K562 (cell line): ENCODE measurements around the gene PRSS57. TPM values are rescaled to one million over a fixed set of nuclear protein-coding genes. Genes with fewer than 3 reads are reported as not detected.

Source experiments
- ATF1 ChIP-seq, 2 experiments: fragments of 450-650 bp in 1 of 2; IDR thresholded peaks; 2 replicates each; pipeline ENCODE4 v1.6.1; 2016; ENCODE audit warnings: missing compliant biosample characterization in 1 of 2, missing genetic modification characterization in 1 of 2
- BCLAF1 ChIP-seq, 2 experiments: fragments of 450-650 bp in 1 of 2; IDR thresholded peaks; 2 replicates each; pipeline ENCODE4 v1.6.1; 2011 to 2017; ENCODE audit warnings: low read depth in 2 of 2, antibody characterized with exemption in 1 of 2, borderline replicate concordance in 1 of 2, low read length in 1 of 2, mild to moderate bottlenecking in 1 of 2, mixed read lengths in 1 of 2; ENCODE audit not compliant: control insufficient read depth in 1 of 2
- CEBPG ChIP-seq, 3 experiments: fragments of 200-800 bp in 1 of 3; sonication (Bioruptor generic) in 1 of 3; sonication (generic) in 1 of 3; formaldehyde crosslinking in 1 of 3; IDR thresholded peaks in 2 of 3; conservative IDR thresholded peaks in 1 of 3; 2 replicates each; pipeline versions ENCODE4 v1.6.1 to v1.8.0; 2016 to 2022; ENCODE audit warnings: missing compliant biosample characterization in 2 of 3, missing genetic modification characterization in 2 of 3, mild to moderate bottlenecking in 1 of 3, missing genetic modification reagents in 1 of 3
- COPS2 ChIP-seq: fragments of 450-650 bp; conservative IDR thresholded peaks from 2 replicates; pipeline ENCODE4 v1.6.1; 2016; ENCODE audit warnings: mild to moderate bottlenecking, moderate library complexity
- E2F4 ChIP-seq: sonication (generic); formaldehyde crosslinking; IDR thresholded peaks from 2 replicates; pipeline ENCODE4 v1.8.0; 2022; ENCODE audit warnings: mild to moderate bottlenecking, low read depth, missing genetic modification reagents
- ETS2 ChIP-seq: IDR thresholded peaks from 2 replicates; pipeline ENCODE4 v1.6.1; 2016; ENCODE audit warnings: borderline replicate concordance, missing genetic modification characterization, mild to moderate bottlenecking, moderate library complexity, missing compliant biosample characterization; ENCODE audit not compliant: poor library complexity, severe bottlenecking
- NFE2 ChIP-seq: IDR thresholded peaks from 2 replicates; pipeline ENCODE4 v1.6.1; 2014; ENCODE audit warnings: antibody characterized with exemption, low read depth
- NR2F6 ChIP-seq: fragments of 450-650 bp; formaldehyde crosslinking; IDR thresholded peaks from 2 replicates; pipeline ENCODE4 v1.4.0; 2020; ENCODE audit warnings: mild to moderate bottlenecking
- PTBP1 ChIP-seq: fragments of 200-400 bp; formaldehyde crosslinking; IDR thresholded peaks from 2 replicates; pipeline ENCODE4 v1.6.1; 2017; ENCODE audit warnings: low read depth, low read length
- PTTG1 ChIP-seq: fragments of 450-650 bp; IDR thresholded peaks from 2 replicates; pipeline ENCODE4 v1.6.1; 2016; ENCODE audit warnings: low read depth, mild to moderate bottlenecking, missing genetic modification characterization, missing compliant biosample characterization
- RB1 ChIP-seq: fragments of 450-650 bp; IDR thresholded peaks from 2 replicates; pipeline ENCODE4 v1.6.1; 2017; ENCODE audit warnings: low read depth, mild to moderate bottlenecking
- RBBP5 ChIP-seq: fragments of 200-600 bp; sonication (generic); IDR thresholded peaks from 2 replicates; pipeline ENCODE4 v1.6.1; 2012; ENCODE audit warnings: borderline replicate concordance, mild to moderate bottlenecking, low read length, control low read depth, inconsistent platforms; ENCODE audit not compliant: insufficient read depth, poor library complexity, severe bottlenecking
- SIN3B ChIP-seq: fragments of 450-650 bp; IDR thresholded peaks from 2 replicates; pipeline ENCODE4 v1.6.1; 2017; ENCODE audit warnings: low read depth, mild to moderate bottlenecking, moderate library complexity
- STAT5A ChIP-seq: IDR thresholded peaks from 2 replicates; pipeline ENCODE4 v1.6.1; 2012; ENCODE audit warnings: low read length, inconsistent platforms, borderline replicate concordance
- TEAD4 ChIP-seq, 2 experiments: sonication (generic) in 1 of 2; formaldehyde crosslinking in 1 of 2; IDR thresholded peaks; 2 replicates each; pipeline versions ENCODE4 v1.6.1 to v1.8.0; 2012 to 2022; ENCODE audit warnings: borderline replicate concordance in 1 of 2, inconsistent platforms in 1 of 2, low read length in 1 of 2, mild to moderate bottlenecking in 1 of 2, missing genetic modification reagents in 1 of 2
- XRCC3 ChIP-seq: fragments of 450-650 bp; IDR thresholded peaks from 2 replicates; pipeline ENCODE4 v1.6.1; 2017; ENCODE audit warnings: mild to moderate bottlenecking, moderate library complexity
- ZNF217 ChIP-seq: sonication (generic); formaldehyde crosslinking; IDR thresholded peaks from 2 replicates; pipeline ENCODE4 v1.8.0; 2022; ENCODE audit warnings: mild to moderate bottlenecking, missing genetic modification reagents
- ZNF280B ChIP-seq: fragments of 250-450 bp; sonication (Bioruptor Pico); IDR thresholded peaks from 2 replicates; pipeline ENCODE4 v1.5.1; 2021; ENCODE audit warnings: mild to moderate bottlenecking
- ZNF584 ChIP-seq: fragments of 200-800 bp; sonication (Bioruptor generic); IDR thresholded peaks from 2 replicates; pipeline ENCODE4 v1.6.1; 2016; ENCODE audit warnings: low read depth, mild to moderate bottlenecking, missing genetic modification characterization, missing compliant biosample characterization
- ZNF699 ChIP-seq: fragments of 250-450 bp; sonication (Bioruptor Pico); IDR thresholded peaks from 2 replicates; pipeline ENCODE4 v1.8.0; 2021; ENCODE audit warnings: mild to moderate bottlenecking, moderate library complexity; ENCODE audit not compliant: insufficient replicate concordance
- polyA plus RNA-seq, 8 experiments: library from polyadenylated mRNA; depleted of rRNA in 4 of 8; stranded (reverse) in 5 of 8; unstranded in 3 of 8; fragments of >200 nt; fragmentation: Nextera tagmentation in 2 of 8; fragmentation: Illumina TruSeq in 1 of 8; extraction: Ambion mirVana in 2 of 8; extraction: Trizol in 1 of 8; gene quantifications; 2 replicates each; pipeline versions ENCODE4 v1.2.1 to v1.2.3, GENCODE V29; 2011 to 2014; ENCODE audit warnings: inconsistent platforms in 1 of 8, missing spikeins in 1 of 8
- total RNA-seq, 7 experiments: library from RNA; depleted of rRNA in 6 of 7; stranded (reverse); fragments of >200 nt in 6 of 7; fragmentation: Illumina TruSeq in 2 of 7; extraction: Trizol in 2 of 7; gene quantifications; 2 replicates each; pipeline versions ENCODE4 v1.2.1 to v1.2.3, GENCODE V29; 2011 to 2021; ENCODE audit warnings: low replicate concordance in 1 of 7

PRSS57 gene
- total and polyA plus RNA-seq, 9 of the 15 experiments (the other 6 are each of a cell fraction or from before 2014, with no cell fraction given), result 0.06 to 2.5 (median 1.3) TPM; not detected in 3

- TF ChIP-seq ATF1 (CRISPR knock-in tag; IDR thresholded peaks at IDR 0.05), result no peak
- TF ChIP-seq ATF1 (tag; IDR thresholded peaks at IDR 0.05), result peak; percentile 40; the same call in 1 of the 2 replicates
- TF ChIP-seq PTBP1, result no peak
- no peak for TF ChIP-seq PTTG1 (tag)
- TF ChIP-seq BCLAF1 (IDR thresholded peaks at IDR 0.05; ENCODE audit: borderline replicate concordance in 1 of 2, control insufficient read depth in 1 of 2, low read depth in 2 of 2, low read length in 1 of 2), result no peak
- no peak for TF ChIP-seq NR2F6
- no peak for TF ChIP-seq ETS2 (tag)
- no peak for TF ChIP-seq ZNF699 (CRISPR knock-in tag)
- TF ChIP-seq STAT5A, result no peak
- TF ChIP-seq SIN3B, result no peak
- no peak for TF ChIP-seq RBBP5
- TF ChIP-seq XRCC3, result no peak
- no peak for TF ChIP-seq NFE2
- no peak for TF ChIP-seq ZNF280B (CRISPR knock-in tag)
- TF ChIP-seq CEBPG (CRISPR knock-in tag; IDR thresholded peaks at IDR 0.05), result no peak; the same call in 1 of the 2 replicates
- TF ChIP-seq CEBPG (tag; conservative IDR thresholded peaks at IDR 0.05 in 1 of 2, IDR thresholded peaks at IDR 0.05 in 1 of 2), result no peak
- no peak for TF ChIP-seq E2F4 (CRISPR knock-in tag)
- peak; percentile 18; the same call in 1 of the 2 replicates for TF ChIP-seq RB1
- no peak for TF ChIP-seq TEAD4 (IDR thresholded peaks at IDR 0.05; ENCODE audit: low read length)
- TF ChIP-seq TEAD4 (CRISPR knock-in tag; IDR thresholded peaks at IDR 0.05; ENCODE audit: borderline replicate concordance), result no peak
- TF ChIP-seq COPS2, result no peak
- no peak for TF ChIP-seq ZNF584
- TF ChIP-seq ZNF217 (CRISPR knock-in tag), result no peak
Observed at GRCh38 chr19:662207-662961, 32.9 kb downstream of the PRSS57 start (continued).
